ENCODE measurements around the gene SPATA20.

Gene SPATA20

GRCh38 chr17:50520483-50520882 is 26.5 kb upstream of the SPATA20 start:
- no peak for DNase-seq

GRCh38 chr17:50521514-50521913 is 25.5 kb upstream of the SPATA20 start:
- no peak for DNase-seq

GRCh38 chr17:50522766-50523165 is 24.2 kb upstream of the SPATA20 start:
- no peak for DNase-seq

- DNase-seq, result no peak
These were observed 23.8 kb upstream of the SPATA20 start for GRCh38 chr17:50523208-50523607.

GRCh38 chr17:50524838-50525237 is 22.1 kb upstream of the SPATA20 start:
- DNase-seq, result no peak

GRCh38 chr17:50527155-50527762 is 19.7 kb upstream of the SPATA20 start:
- no peak for DNase-seq

- DNase-seq, result no peak
These were observed 19.0 kb upstream of the SPATA20 start for GRCh38 chr17:50527949-50528474.

GRCh38 chr17:50529849-50530248 is 17.1 kb upstream of the SPATA20 start:
- DNase-seq, result no peak

- no peak for DNase-seq
These were observed 15.4 kb upstream of the SPATA20 start for GRCh38 chr17:50531428-50532025.

GRCh38 chr17:50532452-50533024 is 14.4 kb upstream of the SPATA20 start, which contains the start of gene EPN3:
TSS of gene EPN3 (plus strand) at chr17:50532735. CDS start at chr17:50536557, 3,822 bp downstream.
- DNase-seq, result no peak

- DNase-seq, result no peak
These were observed 13.8 kb upstream of the SPATA20 start for GRCh38 chr17:50533185-50533584.

GRCh38 chr17:50533720-50534148 is 13.2 kb upstream of the SPATA20 start:
- DNase-seq, result peak; percentile 58

- DNase-seq, result peak; percentile 23
These were observed 12.6 kb upstream of the SPATA20 start for GRCh38 chr17:50534222-50534978.

GRCh38 chr17:50534979-50535326 is 12.0 kb upstream of the SPATA20 start:
- no peak for DNase-seq

GRCh38 chr17:50535407-50535806 is 11.6 kb upstream of the SPATA20 start:
- no peak for DNase-seq

GRCh38 chr17:50536683-50537646 is 10.0 kb upstream of the SPATA20 start:
- no peak for DNase-seq

- DNase-seq, result no peak
These were observed 9.0 kb upstream of the SPATA20 start for GRCh38 chr17:50537721-50538548.

- DNase-seq, result no peak
These were observed 8.2 kb upstream of the SPATA20 start for GRCh38 chr17:50538549-50539410.

GRCh38 chr17:50539762-50540559 is 7.0 kb upstream of the SPATA20 start:
- DNase-seq, result no peak

Measured in fibroblast of upper back skin (primary cell).